NCI-H2107 treated with DMSO at 0.1 percent for 48 hours (cell line): ENCODE measurements around the gene GRAMD1A.
"Not testable (repeated sequence)": the region's sequence is repeated elsewhere in the genome, so short reads cannot be mapped to it uniquely, and the experiment has no call there.

ENCODE experiments used
- DNase-seq: peaks from one replicate; lab custom pipeline; 2025; ENCODE audit not compliant: unreplicated experiment; lab: John Stamatoyannopoulos, UW

Gene GRAMD1A

DNA sequence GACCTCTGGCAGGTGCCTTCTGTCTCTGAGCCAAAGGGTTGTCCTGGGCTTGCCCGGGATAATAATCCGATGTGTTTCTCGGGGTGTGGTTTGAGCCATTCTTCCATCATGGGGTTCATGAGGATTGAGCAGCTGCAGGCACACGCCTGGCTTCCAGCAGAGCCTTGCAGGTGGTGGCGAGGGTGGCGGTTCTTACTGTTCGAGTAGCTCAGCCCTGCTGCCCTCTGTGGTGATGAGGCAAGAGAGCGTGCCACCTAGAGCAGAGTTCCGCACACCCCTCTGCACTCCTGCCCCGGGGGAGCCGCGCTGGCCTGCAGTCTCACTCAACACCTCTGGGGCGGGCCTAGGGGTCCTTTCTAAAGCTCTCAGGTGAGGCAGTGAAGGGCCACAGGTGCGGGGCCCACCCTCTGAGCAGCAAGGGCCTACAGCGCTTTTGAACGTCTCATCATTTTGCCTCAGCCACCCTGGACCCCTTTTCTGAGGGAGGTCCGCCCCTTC, 33.9 kb downstream of the GRAMD1A start:
- DNase-seq: peak; percentile 27

DNA sequence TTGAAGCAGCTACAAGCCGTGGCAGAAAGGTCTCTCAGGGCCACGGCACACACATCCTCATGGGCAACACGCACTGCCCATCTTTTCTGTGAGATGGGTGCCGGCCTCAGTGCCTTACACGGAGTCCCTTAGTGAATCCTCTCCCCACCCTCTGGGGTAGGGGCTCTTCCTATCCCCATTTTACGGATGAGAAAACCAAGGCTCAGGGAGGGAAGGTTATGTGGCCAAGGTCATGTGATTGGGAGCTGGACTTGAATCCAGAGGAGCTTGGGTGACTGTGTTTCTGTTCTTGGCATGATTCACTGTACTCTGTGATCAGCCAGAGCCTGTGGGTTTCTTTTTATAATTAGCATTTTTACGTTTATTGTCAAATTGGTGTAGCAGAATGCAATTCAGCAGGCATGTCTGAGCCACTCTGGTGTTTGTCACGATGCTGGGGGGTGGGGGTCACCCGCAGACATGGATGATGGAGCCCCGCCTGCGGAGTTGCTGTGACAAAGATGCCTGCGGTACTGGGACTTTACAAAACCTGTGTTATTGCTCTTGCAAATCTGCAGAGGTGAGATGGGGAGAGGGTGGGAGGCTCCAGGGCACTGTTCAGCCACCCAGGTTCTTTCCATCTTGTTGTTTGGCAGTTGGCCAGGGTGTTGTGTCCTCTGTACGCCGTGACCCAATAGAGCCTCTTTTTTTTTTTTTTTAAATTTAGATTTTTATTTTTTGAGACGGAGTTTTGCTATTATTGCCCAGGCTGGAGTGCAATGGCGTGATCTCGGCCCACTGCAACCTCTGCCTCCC, 34.7 kb downstream of the GRAMD1A start:
- DNase-seq: no peak

DNA sequence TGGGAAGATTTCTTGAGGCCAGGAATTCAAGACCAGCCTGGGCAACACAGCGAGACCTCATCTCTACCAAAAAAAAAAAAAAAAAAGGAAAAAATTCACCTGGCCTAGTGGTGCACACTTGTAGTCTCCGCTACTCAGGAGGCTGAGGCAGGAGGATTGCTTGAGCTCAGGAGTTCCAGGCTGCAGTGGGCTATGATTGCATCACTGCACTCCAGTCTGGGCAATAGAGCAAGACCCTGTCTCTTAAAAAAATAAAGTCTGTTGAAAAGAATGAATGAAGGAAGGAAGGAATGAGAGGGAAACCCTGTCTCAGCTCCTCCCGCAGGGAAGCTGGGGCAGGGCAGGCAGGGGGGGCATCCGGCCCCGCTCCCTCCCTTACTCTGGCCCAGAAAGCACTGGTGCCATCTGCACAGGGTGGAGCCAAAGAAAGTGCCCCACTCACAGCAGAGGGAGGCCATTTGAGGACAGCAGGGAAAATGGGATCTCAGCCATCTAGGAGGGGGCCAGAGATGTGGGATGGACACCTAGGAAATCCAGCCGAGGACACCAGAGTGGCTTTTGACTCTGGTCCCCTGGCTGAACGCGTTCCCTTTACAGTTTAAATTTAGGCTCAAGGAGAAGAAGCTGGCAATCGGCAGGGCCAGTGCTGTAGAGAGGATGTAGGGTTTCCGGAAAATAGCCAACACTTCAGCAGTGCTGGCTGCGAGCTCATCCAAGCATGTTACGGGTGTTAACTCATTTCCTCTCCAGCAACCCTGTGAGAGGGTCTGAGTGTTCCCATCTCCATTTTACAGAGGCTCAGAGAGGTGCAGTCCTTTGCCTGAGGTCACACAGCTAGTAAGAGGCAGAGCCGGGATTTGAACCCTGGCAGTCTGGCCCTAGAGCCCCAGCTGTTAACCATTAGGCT, 37.8 kb downstream of the GRAMD1A start:
- DNase-seq: no peak

DNA sequence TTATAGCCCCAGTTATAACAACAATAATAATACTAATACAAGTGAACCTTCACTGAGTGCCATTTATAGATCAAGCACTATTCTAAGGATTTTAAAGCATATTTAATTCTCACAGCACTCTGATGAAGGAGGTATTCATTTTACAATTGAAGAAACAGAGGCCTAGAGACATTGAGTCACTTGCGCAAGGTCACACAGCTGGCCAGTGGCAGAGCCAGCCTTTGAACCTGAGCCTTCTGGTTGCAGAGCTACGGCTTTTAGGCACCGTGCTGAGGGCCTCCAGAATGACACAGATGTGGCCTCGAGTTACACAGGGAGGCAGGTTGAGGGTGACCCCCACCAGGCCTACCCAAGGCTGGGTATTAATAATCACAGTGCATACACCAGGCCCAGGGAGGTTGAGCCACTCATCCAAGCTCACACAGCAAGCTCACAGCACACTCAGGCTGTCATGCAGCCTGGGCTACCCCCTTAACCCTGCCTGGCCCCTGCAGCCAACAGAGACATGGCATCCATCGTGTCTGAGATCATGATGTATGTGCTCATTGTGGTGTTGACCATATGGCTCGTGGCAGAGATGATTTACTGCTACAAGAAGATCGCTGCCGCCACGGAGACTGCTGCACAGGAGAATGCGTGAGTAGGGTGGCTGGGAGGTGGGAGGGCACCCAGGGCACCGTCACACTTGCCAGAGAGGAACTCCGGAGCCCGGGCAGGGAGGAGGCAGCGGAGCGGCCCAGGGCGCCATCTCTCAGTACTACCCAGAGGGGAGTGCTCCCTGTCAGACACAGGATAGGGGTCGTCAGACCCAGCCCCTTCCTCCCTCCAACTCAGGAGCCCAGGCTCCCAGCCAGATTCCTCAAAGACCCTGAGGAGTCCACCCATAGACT, 38.7 kb downstream of the GRAMD1A start:
- DNase-seq: no peak

DNA sequence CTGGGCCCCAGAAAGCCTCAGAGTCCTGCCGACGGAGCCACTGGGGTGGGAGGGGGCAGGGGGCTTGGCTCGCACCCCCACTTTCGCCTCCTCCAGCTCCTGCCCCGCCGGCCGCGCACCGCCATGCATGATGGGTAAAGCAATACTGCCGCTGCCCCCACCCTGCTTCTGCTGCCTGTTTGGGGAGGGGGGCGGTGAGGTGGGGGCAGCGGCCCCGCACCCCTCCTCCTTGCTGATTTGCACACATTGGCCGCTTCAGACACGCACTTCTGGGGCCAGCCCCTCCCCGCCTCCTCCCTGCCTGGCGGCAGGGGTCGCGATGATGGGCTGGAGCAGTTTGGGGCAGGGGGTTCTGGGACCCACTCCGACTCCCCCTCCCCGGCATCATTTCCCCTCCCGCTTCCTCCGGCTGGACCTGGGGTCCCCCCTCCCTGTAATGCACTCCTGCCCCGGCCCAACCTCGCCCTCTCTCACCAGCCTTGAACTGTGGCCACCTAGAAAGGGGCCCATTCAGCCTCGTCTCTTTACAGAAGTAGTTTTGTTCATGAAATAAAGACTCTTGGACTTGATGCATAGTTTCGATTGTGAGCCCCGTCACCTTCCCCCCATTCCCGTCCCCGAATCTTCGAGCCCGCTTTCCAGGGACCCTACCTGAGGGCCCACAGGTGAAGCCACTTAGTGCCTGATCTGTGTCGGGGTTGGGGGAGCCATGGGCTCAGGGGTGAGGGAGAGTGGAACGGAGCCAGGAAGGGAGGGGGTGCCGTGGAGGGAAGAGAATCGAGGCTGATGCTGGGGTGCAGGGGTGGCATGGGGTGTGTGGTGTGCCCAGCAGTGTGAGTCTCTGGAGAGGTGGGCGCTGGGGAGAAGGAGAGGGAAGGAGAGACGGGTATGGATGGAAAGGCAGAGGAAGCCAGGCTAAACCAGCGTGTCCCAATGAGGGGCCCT, 40.0 kb downstream of the GRAMD1A start:
- DNase-seq: no peak

DNA sequence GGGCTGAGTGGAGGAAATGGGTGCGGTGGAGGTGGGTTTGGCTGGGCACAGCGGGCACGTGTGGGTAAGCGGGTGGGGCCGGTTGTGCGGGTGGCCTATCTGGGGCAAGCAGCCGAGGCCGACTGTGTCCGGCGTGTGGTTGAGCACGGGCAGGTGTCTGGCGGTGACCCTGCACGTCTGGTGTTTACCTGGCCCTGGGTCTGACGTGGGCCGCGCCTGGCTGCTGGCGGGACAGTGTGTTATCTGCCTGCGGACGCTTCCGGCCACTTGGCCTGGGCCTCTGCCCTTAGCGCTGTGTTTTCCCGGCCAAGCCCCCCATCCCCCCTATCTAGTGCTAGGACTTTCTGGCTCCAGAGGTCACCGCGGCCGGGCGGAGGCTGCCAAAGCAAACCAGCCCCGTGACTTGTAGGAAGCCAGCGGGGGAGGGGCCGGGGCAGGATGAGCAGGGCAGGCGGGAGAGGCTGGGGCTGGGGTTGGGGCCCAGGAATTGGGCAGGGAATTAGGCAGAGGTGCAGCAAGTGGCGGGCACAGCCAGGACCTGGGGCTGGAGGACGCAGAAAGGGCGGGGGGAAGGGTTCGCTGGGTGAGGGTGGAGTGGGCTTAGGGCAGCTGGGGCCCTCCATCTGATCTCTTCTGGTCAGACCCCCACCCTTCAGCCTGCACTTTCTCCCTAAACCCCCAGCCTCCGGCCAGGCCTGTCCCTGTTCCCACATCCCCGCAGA, 40.9 kb downstream of the GRAMD1A start:
- no peak for DNase-seq

DNA sequence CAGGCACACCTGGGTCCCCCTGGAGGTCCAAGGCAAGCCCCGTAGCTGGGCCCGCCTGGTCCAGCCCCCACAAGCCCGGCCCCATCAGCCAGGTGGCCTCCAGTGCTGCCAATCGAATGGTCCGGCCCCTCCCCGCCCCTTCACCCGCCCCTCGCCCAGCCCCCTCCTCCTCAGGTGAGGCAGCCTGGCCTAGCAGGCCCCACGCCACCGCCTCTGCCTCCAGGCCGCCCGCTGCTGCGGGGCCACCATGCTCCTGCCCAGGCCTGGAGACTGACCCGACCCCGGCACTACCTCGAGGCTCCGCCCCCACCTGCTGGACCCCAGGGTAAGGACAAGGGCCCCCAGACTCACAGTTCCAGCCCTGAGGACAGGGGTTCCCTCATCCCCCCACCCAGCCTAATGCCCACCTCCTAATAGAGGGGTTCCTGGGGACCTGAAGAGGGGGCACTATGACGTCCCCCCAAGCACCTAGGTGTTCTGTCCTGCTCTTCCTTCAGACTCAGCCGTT, 41.5 kb downstream of the GRAMD1A start, which contains the start of gene HPN:
TSS of gene HPN (plus strand) at position 174 of the 508 bp plus-strand sequence. CDS start 786 bp downstream, outside the sequence.
- DNase-seq: no peak

DNA sequence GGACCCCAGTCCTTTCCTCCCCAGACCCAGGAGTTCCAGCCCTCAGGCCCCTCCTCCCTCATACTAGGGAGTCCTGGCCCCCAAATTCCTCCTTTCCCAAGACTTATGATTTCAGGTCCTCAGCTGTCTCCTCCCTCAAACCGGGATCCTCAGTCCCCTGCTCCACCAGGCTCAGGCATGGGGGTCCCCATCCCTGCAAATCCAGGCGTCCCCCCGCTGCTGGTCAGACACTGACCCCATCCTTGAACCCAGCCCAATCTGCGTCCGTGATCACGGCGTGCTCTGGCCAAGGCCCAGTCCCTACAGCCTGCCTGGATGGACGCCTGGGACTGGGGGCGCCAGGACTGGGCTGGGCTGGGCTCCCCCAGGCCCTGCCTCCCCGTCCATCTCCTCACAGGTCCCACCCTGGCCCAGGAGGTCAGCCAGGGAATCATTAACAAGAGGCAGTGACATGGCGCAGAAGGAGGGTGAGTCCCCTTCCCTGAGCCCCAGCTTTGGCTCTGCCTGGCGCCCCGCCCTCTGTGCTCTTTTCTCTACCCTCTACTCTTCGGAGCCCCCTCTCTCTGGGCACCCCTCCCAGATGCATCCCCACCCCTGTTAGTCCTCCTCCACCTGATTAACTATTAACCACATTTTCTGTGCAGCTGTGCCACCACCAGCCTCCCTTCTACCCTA, 42.1 kb downstream of the GRAMD1A start:
- no peak for DNase-seq

DNA sequence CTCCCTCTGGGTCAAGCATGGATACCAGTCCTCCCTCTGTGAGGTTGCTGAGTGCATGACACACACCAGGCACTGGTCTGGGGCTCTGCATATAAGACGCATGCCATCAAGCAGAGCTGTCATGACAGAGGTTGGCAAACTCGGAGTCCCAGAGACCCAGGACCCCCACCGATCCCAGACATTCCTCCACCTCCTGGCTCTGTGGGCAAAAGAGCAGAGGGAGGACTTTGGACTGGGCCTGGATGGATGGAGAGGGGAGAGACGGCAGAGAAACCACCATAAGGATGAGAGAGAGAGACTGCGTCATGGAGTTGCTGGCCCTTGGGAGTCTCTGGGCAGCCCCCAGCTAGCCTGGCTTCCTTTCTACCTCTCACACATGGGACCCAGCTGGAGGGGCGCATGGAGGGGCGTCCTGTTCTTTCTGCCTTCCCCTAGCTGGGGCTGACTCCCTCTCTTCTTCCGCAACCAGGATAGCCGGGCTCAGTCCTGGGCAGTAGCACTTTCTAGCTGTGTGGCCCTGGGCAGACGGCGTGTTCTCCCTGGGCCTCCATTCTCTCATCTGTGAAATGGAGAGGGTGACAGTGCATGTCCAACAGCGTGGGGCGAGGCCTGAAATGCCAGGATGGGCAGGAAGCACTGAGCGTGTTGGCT, 43.0 kb downstream of the GRAMD1A start:
- no peak for DNase-seq

DNA sequence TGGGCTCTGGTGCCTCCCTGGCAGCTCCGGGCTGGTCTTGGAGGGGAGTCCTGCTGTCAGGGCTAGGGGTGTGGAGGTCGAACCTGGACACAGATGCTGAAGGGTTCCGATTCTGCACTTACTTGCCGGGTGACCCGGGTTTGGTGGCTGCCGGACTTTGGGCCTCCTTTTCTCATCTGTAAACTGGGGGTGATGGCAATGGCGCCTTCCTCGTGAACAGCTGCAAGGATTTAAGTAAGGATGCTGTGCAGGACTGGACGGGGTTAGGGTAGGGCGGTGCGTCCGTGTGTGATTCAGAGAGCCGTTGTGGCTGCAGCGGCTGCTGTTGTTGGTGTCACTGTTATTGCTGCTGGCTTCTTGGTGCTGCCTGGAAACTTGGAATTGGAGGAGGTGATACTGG, 43.8 kb downstream of the GRAMD1A start:
- no peak for DNase-seq

DNA sequence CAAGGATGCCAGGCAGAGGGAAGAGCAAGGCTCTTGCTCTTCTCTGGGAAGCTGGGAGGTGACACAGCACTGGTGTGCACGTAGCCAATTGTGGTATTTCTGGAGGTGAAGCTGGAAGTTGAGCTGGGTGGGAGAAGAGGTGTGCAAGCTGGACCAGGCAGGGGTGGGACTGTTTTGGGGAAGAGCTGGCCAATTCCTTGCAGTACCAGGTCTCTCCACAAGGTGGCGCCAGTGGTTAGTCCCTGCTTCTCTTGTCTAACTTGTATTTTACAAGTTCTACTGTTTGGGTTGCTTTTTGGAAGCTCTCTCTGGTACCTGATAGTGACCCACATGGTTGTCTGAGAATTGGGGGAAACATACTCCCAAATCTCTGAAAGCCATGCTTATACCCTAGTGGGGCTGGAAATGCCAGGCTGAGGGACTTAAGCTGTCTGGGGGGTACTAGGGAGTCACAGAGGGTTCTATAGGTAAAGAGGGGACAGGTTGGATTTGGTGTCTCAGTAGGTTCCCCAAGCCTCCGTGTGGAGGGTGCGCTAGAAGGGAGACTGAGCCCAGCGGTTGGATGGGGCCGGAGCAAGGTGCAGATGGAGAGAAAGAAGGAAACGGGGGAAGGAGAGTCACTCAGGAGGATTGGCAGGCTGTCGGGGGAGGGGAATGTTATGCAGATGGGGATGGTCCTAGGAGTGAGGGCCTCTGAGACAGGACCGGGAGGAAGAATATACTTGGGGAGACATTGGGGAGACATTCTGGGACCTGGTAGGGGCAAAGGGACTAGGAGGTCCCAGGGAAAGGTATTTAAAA, 44.4 kb downstream of the GRAMD1A start:
- no peak for DNase-seq

DNA sequence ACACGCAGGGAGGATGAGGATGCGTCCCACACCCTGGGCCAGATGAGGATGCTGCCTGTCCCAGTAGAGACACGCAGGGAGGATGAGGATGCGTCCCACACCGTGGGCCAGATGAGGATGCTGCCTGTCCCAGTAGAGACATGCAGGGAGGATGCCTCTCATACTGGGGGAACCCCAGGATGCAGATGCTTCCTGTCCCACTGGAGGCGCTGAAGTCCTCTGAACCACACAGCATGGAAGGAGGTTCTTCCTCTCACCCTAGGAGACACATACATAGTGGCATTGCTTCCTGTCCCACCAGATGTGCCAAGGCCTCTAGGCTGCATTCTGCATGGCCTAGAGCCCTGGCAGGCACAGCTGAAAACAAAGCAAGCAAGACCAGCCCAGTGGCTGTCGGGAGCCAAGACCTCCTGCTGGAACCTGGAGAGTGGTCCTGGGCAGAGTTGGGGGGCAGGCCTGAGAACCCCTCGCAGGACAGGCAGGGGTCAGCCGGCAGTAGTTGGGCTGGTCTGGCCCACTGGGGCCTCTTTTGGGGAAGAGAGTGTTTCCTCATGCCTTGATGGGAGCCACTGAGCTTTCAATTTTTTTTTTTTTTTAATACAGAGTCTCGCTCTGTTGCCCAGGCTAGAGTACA, 45.7 kb downstream of the GRAMD1A start:
- no peak for DNase-seq

DNA sequence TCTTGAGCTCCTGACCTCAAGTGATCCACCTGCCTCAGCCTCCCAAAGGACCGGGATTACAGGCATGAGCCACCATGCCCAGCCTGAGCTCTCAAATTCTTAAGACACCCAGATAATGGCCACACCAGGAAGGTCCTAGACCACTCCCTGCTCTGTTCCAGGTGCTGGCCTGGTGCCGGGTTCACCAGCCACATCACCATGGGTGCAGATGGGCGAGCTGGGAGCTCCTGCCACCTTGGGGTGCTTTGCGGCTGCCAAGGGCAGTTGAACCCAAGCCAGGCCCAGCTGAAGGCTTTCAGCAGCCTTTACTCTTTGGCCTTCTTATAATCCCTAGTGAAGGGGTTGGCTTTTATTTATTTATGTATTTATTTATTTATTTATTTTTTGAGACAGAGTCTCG, 46.3 kb downstream of the GRAMD1A start:
- no peak for DNase-seq

DNA sequence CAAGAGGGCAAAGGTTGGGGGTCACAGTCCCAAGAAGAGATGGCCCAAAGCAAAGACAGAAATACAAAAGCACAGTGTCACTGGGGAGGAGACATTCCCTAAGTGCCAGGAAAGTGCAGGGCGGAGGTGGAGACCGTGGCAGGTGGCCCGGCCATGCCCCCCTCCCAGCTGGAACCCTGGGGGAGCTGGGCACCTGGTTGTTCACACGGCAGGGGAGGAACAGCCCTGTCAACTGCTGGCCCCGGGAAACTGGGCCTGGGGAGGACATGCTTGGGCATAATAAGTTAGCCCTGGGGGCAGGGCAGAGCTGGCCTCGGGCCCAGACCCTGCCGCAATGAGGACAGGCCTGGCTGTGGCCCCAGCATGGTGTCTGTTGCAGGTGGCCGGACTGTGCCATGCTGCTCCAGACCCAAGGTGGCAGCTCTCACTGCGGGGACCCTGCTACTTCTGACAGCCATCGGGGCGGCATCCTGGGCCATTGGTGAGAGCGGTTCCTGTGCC, 48.8 kb downstream of the GRAMD1A start:
- DNase-seq: no peak

DNA sequence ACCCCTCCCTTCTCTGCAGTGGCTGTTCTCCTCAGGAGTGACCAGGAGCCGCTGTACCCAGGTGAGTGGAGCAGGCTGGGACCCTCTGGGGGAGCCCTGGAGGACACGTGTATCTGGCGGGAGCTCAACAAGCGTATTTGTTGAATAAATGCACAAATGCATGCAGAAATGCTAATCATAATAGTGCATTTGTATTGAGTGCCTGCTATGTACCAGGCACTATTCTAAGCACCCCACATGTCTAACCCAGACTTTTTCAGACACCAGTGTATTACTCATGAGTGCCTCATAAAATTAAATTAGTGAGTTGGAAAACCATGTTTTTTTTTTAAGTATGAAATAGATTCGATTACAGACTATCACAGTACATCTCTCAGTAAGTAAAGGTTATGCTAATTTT, 49.3 kb downstream of the GRAMD1A start:
- DNase-seq: no peak

DNA sequence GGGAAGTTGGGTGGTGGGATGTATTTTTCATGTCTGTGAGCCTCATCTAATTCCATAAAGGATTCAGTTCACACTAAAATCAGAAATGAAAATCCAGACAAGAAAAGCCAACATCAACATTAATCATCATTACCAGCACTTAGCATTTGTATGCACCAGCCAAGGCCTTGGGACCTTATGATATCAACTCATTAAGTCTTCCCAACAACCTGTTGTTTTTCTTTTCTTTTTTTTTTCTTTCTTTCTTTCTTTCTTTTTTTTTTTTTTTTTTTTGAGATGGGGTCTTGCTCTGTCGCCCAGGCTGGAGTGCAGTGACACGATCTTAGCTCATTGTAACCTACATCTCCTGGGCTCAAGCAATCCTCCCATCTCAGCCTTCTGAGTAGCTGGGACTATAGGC, 50.5 kb downstream of the GRAMD1A start:
- DNase-seq: not testable (repeated sequence)
